ENCODE measurements around the gene NRXN3. TPM values are rescaled to one million over a fixed set of nuclear protein-coding genes. Genes with fewer than 3 reads are reported as not detected.

NRXN3 gene
- total and polyA plus RNA-seq, 2 experiments from 2014 or later, result 0.08 to 0.11 TPM

DNA sequence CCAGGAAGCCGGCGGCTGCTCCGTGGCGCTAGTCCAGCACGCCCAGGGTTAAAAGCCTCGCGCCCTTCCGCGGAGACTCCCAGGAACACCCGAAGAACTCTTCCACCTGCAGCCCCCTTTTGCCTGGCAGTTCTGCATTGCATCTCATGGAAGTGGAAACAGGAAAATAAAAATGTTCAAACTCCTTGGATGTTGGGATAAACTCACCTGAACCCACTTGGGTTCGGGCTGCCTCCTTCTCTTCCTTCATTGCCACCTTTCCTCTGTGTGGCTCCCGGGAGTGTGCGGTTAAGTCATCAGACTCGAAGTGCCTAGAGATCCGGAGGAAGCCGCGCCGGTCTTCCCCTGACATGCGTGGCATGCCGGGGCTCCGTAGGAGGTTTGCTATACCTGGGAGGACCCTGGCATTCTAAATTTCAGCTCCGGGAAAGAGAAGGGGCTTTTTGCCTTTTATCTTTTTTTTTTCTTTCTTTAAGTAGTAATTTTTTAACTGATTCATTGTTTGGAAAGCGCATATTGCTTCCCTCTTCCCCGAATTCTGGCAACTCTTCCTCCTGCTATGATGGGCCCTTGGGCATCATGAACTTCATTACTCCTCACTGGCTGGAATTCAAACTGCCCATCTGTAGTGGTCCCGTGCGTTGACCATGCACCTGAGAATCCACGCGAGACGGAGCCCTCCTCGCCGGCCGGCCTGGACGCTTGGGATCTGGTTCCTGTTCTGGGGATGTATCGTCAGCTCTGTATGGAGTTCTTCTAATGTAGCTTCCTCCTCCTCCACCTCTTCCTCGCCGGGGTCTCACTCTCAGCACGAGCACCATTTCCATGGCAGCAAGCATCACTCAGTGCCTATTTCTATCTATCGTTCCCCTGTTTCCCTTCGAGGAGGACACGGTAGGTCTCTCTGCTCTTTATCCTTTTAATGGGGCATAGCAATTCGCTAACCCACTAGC lies 1109.7 kb downstream of the NRXN3 start:
- Histone ChIP-seq H3K9me2 (ENCODE audit: insufficient read depth) (no peaks in the 10 kb centered on the region), H3K9me3 (ENCODE audit: low read depth) (no peaks in the 10 kb centered on the region), H3K4me2 (ENCODE audit: unreplicated experiment) (peak overlapping the region; percentile 65), H3K27me3 (replicated peaks; ENCODE audit: insufficient read depth) (peaks cover 51% of the 10 kb centered on the region), H3K4me3 (peak overlapping the region; percentile 69), H3K27ac (no peak overlapping the region), H3F3A (ENCODE audit: insufficient read depth) (no peaks in the 10 kb centered on the region), H3K36me3 (ENCODE audit: low read depth) (no peaks in the 10 kb centered on the region), H3K4me1 (ENCODE audit: insufficient read depth) (no peaks in the 10 kb centered on the region), H3K9ac (no peak overlapping the region), H2AFZ (peak overlapping the region; percentile 73), H4K20me1 (ENCODE audit: insufficient read depth) (no peaks in the 10 kb centered on the region), H3K79me2 (ENCODE audit: insufficient read depth) (no peaks in the 10 kb centered on the region)
- TF ChIP-seq EZH2 (IDR thresholded peaks at IDR 0.05; ENCODE audit: insufficient read depth, poor library complexity, severe bottlenecking) (no peak), EZH2phosphoT487 (IDR thresholded peaks at IDR 0.05; ENCODE audit: insufficient read depth, low read depth) (no peak)
- peak; percentile 12 for DNase-seq
- in situ Hi-C loops (cut with MboI), result no loop called here
- WGBS, 2 experiments (ENCODE audit: low coverage in 1 of 2, low lambda C conversion rate in 2 of 2, missing lambda C conversion rate in 2 of 2), result 2 to 3% methylated on average over 39 to 41 of the region's 41 CpGs

- Histone ChIP-seq H3K4me1 (ENCODE audit: insufficient read depth) (no peaks in the 10 kb centered on the region), H3K27me3 (replicated peaks; ENCODE audit: insufficient read depth) (peaks cover 41% of the 10 kb centered on the region), H3K79me2 (ENCODE audit: insufficient read depth) (no peaks in the 10 kb centered on the region), H3K36me3 (ENCODE audit: low read depth) (no peaks in the 10 kb centered on the region), H3K9me2 (ENCODE audit: insufficient read depth) (no peaks in the 10 kb centered on the region), H4K20me1 (ENCODE audit: insufficient read depth) (no peaks in the 10 kb centered on the region), H3K4me3 (no peak overlapping the region), H3F3A (ENCODE audit: insufficient read depth) (no peaks in the 10 kb centered on the region), H3K4me2 (ENCODE audit: unreplicated experiment) (no peak overlapping the region), H3K9me3 (ENCODE audit: low read depth) (no peaks in the 10 kb centered on the region), H2AFZ (no peak overlapping the region), H3K9ac (no peak overlapping the region), H3K27ac (no peak overlapping the region)
- in situ Hi-C loops (cut with MboI), result no loop called here
- 2% methylated on average over 6 of the region's 6 CpGs for WGBS, 2 experiments (ENCODE audit: low coverage in 1 of 2, low lambda C conversion rate in 2 of 2, missing lambda C conversion rate in 2 of 2)
- TF ChIP-seq EZH2phosphoT487 (IDR thresholded peaks at IDR 0.05; ENCODE audit: insufficient read depth, low read depth) (no peak), EZH2 (IDR thresholded peaks at IDR 0.05; ENCODE audit: insufficient read depth, poor library complexity, severe bottlenecking) (no peak)
- DNase-seq, result no peak
Measured at GRCh38 chr14:79281244-79282152, 1111.3 kb downstream of the NRXN3 start.

- no peaks in the 10 kb centered on the region for H3K79me2 ChIP-seq (ENCODE audit: insufficient read depth)
- no peak for TF ChIP-seq EZH2phosphoT487 (IDR thresholded peaks at IDR 0.05; ENCODE audit: insufficient read depth, low read depth)
- TF ChIP-seq EZH2 (IDR thresholded peaks at IDR 0.05; ENCODE audit: insufficient read depth, poor library complexity, severe bottlenecking), result no peak
- H3K9ac ChIP-seq, result no peak overlapping the region
- no peak overlapping the region for H2AFZ ChIP-seq
- in situ Hi-C loops (cut with MboI), result no loop called here
- WGBS, 2 experiments (ENCODE audit: low coverage in 1 of 2, low lambda C conversion rate in 2 of 2, missing lambda C conversion rate in 2 of 2), result 3 to 5% methylated on average over 1 of the region's 1 CpG
- no peak overlapping the region for H3K4me2 ChIP-seq (ENCODE audit: unreplicated experiment)
- no peaks in the 10 kb centered on the region for H3F3A ChIP-seq (ENCODE audit: insufficient read depth)
- H3K9me2 ChIP-seq (ENCODE audit: insufficient read depth), result no peaks in the 10 kb centered on the region
- H3K4me1 ChIP-seq (ENCODE audit: insufficient read depth), result no peaks in the 10 kb centered on the region
- no peak overlapping the region for H3K4me3 ChIP-seq
- H3K36me3 ChIP-seq (ENCODE audit: low read depth), result no peaks in the 10 kb centered on the region
- DNase-seq, result no peak
- H4K20me1 ChIP-seq (ENCODE audit: insufficient read depth), result no peaks in the 10 kb centered on the region
- H3K9me3 ChIP-seq (ENCODE audit: low read depth), result no peaks in the 10 kb centered on the region
- no peak overlapping the region for H3K27ac ChIP-seq
- H3K27me3 ChIP-seq (replicated peaks; ENCODE audit: insufficient read depth), result peaks cover 16% of the 10 kb centered on the region
Measured at GRCh38 chr14:79284621-79285020, 1114.4 kb downstream of the NRXN3 start.

DNA sequence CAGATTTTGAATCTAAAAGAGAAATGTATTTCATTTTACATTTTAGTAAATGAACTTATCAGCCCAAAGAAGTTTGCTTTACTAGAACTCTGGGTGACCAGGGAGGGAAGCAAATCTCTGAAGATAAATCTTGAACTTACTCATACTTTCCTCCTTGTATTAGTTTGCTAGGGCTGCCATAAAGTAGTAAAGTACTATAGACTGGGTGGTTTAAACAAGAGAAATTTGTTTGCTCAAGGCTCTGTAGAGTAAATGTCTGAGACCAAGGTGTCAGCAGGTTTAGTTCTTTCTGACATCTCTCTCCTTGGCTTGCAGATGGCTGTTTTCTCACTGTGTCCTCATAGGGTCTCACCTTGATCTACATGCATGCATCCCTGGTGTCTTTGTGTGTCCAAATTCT lies 1115.1 kb downstream of the NRXN3 start:
- in situ Hi-C loops (cut with MboI), result no loop called here
- H3K4me2 ChIP-seq (ENCODE audit: unreplicated experiment), result no peak overlapping the region
- no peak overlapping the region for H2AFZ ChIP-seq
- no peak overlapping the region for H3K9ac ChIP-seq
- H3K9me2 ChIP-seq (ENCODE audit: insufficient read depth), result no peaks in the 10 kb centered on the region
- no peak overlapping the region for H3K27ac ChIP-seq
- H3K36me3 ChIP-seq (ENCODE audit: low read depth), result no peaks in the 10 kb centered on the region
- no peak overlapping the region for H3K4me3 ChIP-seq
- TF ChIP-seq EZH2 (IDR thresholded peaks at IDR 0.05; ENCODE audit: insufficient read depth, poor library complexity, severe bottlenecking), result no peak
- no peak for TF ChIP-seq EZH2phosphoT487 (IDR thresholded peaks at IDR 0.05; ENCODE audit: insufficient read depth, low read depth)
- H3K27me3 ChIP-seq (replicated peaks; ENCODE audit: insufficient read depth), result peaks cover 11% of the 10 kb centered on the region
- no peaks in the 10 kb centered on the region for H3K9me3 ChIP-seq (ENCODE audit: low read depth)
- H4K20me1 ChIP-seq (ENCODE audit: insufficient read depth), result no peaks in the 10 kb centered on the region
- H3K4me1 ChIP-seq (ENCODE audit: insufficient read depth), result no peaks in the 10 kb centered on the region
- no peak for DNase-seq
- H3K79me2 ChIP-seq (ENCODE audit: insufficient read depth), result no peaks in the 10 kb centered on the region
- H3F3A ChIP-seq (ENCODE audit: insufficient read depth), result no peaks in the 10 kb centered on the region
